K562 (cell line): ENCODE data around the gene CEP120. TPM values are rescaled to one million over a fixed set of nuclear protein-coding genes. Genes with fewer than 3 reads are reported as not detected.

ENCODE experiments used
- ATAC-seq: fragments of 200-7000 bp; cut with Tn5 transposase; 3 replicates; pipeline ENCODE4 v1.9.1; 2020; ENCODE audit warnings: moderate library complexity
- BruUV-seq: library from RNA; stranded (reverse); fragments of 400-500 nt; replicated peaks from 2 replicates; lab custom pipeline; 2021; lab: Mats Ljungman, UMichigan
- CTCF ChIA-PET: fragments of 300-600 bp; formaldehyde crosslinking; extraction: SDS; loops from one replicate; lab custom pipeline; 2021; ENCODE audit warnings: low intra/inter-chr PET ratio; lab: Yijun Ruan, JAX
- POLR2A ChIA-PET: fragments of 300-600, 350-650 bp; sonication (Branson Sonifier 250); formaldehyde crosslinking; extraction: SDS; loops from one replicate; lab custom pipeline; 2021; ENCODE audit warnings: antibody characterized with exemption, inconsistent platforms; lab: Yijun Ruan, JAX
- DNase-seq, 4 experiments: peaks; one replicate each; pipeline versions ENCODE4 v3.0.0 to v3.0.0-alpha.2; 2011 to 2018; ENCODE audit warnings: low spot score in 3 of 4, mixed read lengths in 3 of 4; ENCODE audit errors: extremely low read depth in 1 of 4
- FAIRE-seq: peaks from 2 replicates; lab custom pipeline; 2011; peaks lifted over from hg19 to GRCh38; lab: Jason Lieb, UNC
- H2AFZ ChIP-seq: 2 replicates; pipeline ENCODE4 v1.6.0; 2011; ENCODE audit warnings: low read depth, low read length, control low read depth, inconsistent platforms
- H3K27ac ChIP-seq: fragments of 200-600 bp; 3 replicates; pipeline ENCODE4 v1.8.0; 2011; ENCODE audit warnings: low read depth, mild to moderate bottlenecking, control low read depth, inconsistent platforms, low read length, moderate library complexity, mixed read lengths; ENCODE audit errors: extremely low read depth
- H3K27me3 ChIP-seq, 2 experiments: fragments of 300-600 bp in 1 of 2; 2 replicates in 1 of 2; 3 replicates in 1 of 2; pipeline versions ENCODE4 v1.6.0 to v1.8.0; 2011; ENCODE audit warnings: inconsistent platforms in 2 of 2, low read length in 2 of 2, mild to moderate bottlenecking in 1 of 2, mixed read lengths in 1 of 2, moderate library complexity in 1 of 2; ENCODE audit not compliant: control insufficient read depth in 2 of 2, insufficient read depth in 2 of 2
- H3K36me3 ChIP-seq: fragments of 300-600 bp; 3 replicates; pipeline ENCODE4 v1.8.0; 2011; ENCODE audit warnings: mild to moderate bottlenecking, low read length, inconsistent platforms; ENCODE audit not compliant: control insufficient read depth, insufficient read depth
- H3K4me1 ChIP-seq, 2 experiments: fragments of 200-600 bp in 1 of 2; replicated peaks in 1 of 2; 2 replicates in 1 of 2; 3 replicates in 1 of 2; pipeline versions ENCODE4 v1.5.1 to v1.8.0; 2011; ENCODE audit warnings: inconsistent platforms in 2 of 2, low read length in 2 of 2, mild to moderate bottlenecking in 1 of 2, mixed read lengths in 1 of 2, moderate library complexity in 1 of 2; ENCODE audit not compliant: control insufficient read depth in 2 of 2, insufficient read depth in 2 of 2
- H3K4me2 ChIP-seq: 2 replicates; pipeline ENCODE4 v1.6.1; 2011; ENCODE audit warnings: low read length, control low read depth, inconsistent platforms, mixed read lengths; ENCODE audit not compliant: insufficient read depth
- H3K4me3 ChIP-seq: fragments of 200-600 bp; sonication (generic), shearing (Covaris generic); 2 replicates; pipeline ENCODE4 v1.5.1; 2016; ENCODE audit warnings: control low read depth, inconsistent platforms
- H3K79me2 ChIP-seq: fragments of 200-600 bp; 3 replicates; pipeline ENCODE4 v1.8.0; 2011; ENCODE audit warnings: low read length, inconsistent platforms; ENCODE audit not compliant: control insufficient read depth, insufficient read depth
- H3K9ac ChIP-seq, 2 experiments: 2 replicates each; pipeline versions ENCODE4 v1.6.0 to v1.6.1; 2011; ENCODE audit warnings: low read depth in 2 of 2, low read length in 2 of 2, control low read depth in 1 of 2, inconsistent platforms in 1 of 2, mild to moderate bottlenecking in 1 of 2, mixed read lengths in 1 of 2; ENCODE audit not compliant: insufficient read depth in 1 of 2
- H3K9me1 ChIP-seq: one replicate; pipeline ENCODE4 v1.6.0; 2011; ENCODE audit warnings: inconsistent platforms, mild to moderate bottlenecking, low read length, moderate library complexity; ENCODE audit not compliant: control insufficient read depth, insufficient read depth
- H3K9me3 ChIP-seq: replicated peaks from 2 replicates; pipeline ENCODE4 v1.5.1; 2011; ENCODE audit warnings: low read depth, low read length, inconsistent platforms; ENCODE audit not compliant: control insufficient read depth, insufficient read depth
- H4K20me1 ChIP-seq: replicated peaks from 2 replicates; pipeline ENCODE4 v1.6.1; 2011; ENCODE audit warnings: low read length, inconsistent platforms, mixed read lengths; ENCODE audit not compliant: control insufficient read depth, insufficient read depth
- EP400 ChIP-seq: fragments of 450-650 bp; IDR thresholded peaks from 2 replicates; pipeline ENCODE4 v1.6.1; 2017; ENCODE audit warnings: antibody characterized with exemption, mild to moderate bottlenecking, moderate library complexity
- ETV6 ChIP-seq, 3 experiments: fragments of 150-350 bp in 1 of 3; sonication (generic) in 1 of 3; formaldehyde crosslinking in 1 of 3; IDR thresholded peaks; 2 replicates each; pipeline versions ENCODE4 v1.6.1 to v1.8.0; 2014 to 2022; ENCODE audit warnings: borderline replicate concordance in 2 of 3, low read depth in 2 of 3, antibody characterized with exemption in 1 of 3, low read length in 1 of 3, mild to moderate bottlenecking in 1 of 3, missing genetic modification reagents in 1 of 3
- GABPB2 ChIP-seq: fragments of 250-450 bp; sonication (Bioruptor Pico); conservative IDR thresholded peaks from 2 replicates; pipeline ENCODE4 v1.5.1; 2021; ENCODE audit warnings: mild to moderate bottlenecking
- MCM5 ChIP-seq: fragments of 450-650 bp; IDR thresholded peaks from 2 replicates; pipeline ENCODE4 v1.6.1; 2016; ENCODE audit warnings: low read depth
- MIER1 ChIP-seq: fragments of 450-650 bp; IDR thresholded peaks from 2 replicates; pipeline ENCODE4 v1.6.1; 2016; ENCODE audit warnings: antibody characterized with exemption, mild to moderate bottlenecking, low read depth
- NKRF ChIP-seq: fragments of 450-650 bp; IDR thresholded peaks from 2 replicates; pipeline ENCODE4 v1.6.1; 2016; ENCODE audit warnings: borderline replicate concordance
- ZNF239 ChIP-seq: fragments of 250-450 bp; sonication (Bioruptor Pico); IDR thresholded peaks from 2 replicates; pipeline ENCODE4 v1.4.0; 2020; ENCODE audit warnings: mild to moderate bottlenecking
- WGBS: fragments of 100-300 bp; shearing (Covaris generic); methylation state at CpG from one replicate; pipeline ENCODE4 v1.1.6; 2016; ENCODE audit warnings: low coverage, mixed read lengths; ENCODE audit not compliant: insufficient coverage; ENCODE audit errors: missing lambda C conversion rate; 5-methylcytosine and 5-hydroxymethylcytosine counted together
- in situ Hi-C: fragments of 300-500 bp; cut with MboI; formaldehyde crosslinking; loops from 4 replicates; pipeline ENCODE4 v1.15.0; 2018; ENCODE audit warnings: inconsistent platforms, mixed read lengths
- intact Hi-C: fragments of 100-400 bp; cut with micrococcal nuclease; formaldehyde crosslinking; loops from 2 replicates; pipeline ENCODE4 v1.14.2; 2022
- polyA plus RNA-seq, 8 experiments: library from polyadenylated mRNA; depleted of rRNA in 4 of 8; stranded (reverse) in 5 of 8; unstranded in 3 of 8; fragments of >200 nt; fragmentation: Nextera tagmentation in 2 of 8; fragmentation: Illumina TruSeq in 1 of 8; extraction: Ambion mirVana in 2 of 8; extraction: Trizol in 1 of 8; gene quantifications; 2 replicates each; pipeline versions ENCODE4 v1.2.1 to v1.2.3, GENCODE V29; 2011 to 2014; ENCODE audit warnings: inconsistent platforms in 1 of 8, missing spikeins in 1 of 8
- total RNA-seq, 7 experiments: library from RNA; depleted of rRNA in 6 of 7; stranded (reverse); fragments of >200 nt in 6 of 7; fragmentation: Illumina TruSeq in 2 of 7; extraction: Trizol in 2 of 7; gene quantifications; 2 replicates each; pipeline versions ENCODE4 v1.2.1 to v1.2.3, GENCODE V29; 2011 to 2021; ENCODE audit warnings: low replicate concordance in 1 of 7

Gene CEP120
- total and polyA plus RNA-seq, 9 of the 15 experiments (the other 6 are each of a cell fraction or from before 2014, with no cell fraction given) = 3.3 to 24.9 (median 14.4) TPM

- Histone ChIP-seq H3K9ac (no peak overlapping the region), H4K20me1 (no peaks in the 10 kb centered on the region), H3K27ac (no peak overlapping the region), H3K27me3 (no peaks in the 10 kb centered on the region), H3K4me1 (no peaks in the 10 kb centered on the region), H3K4me3 (no peak overlapping the region), H3K9me1 (no peaks in the 10 kb centered on the region), H3K79me2 (no peaks in the 10 kb centered on the region), H2AFZ (no peak overlapping the region), H3K36me3 (peaks cover 18% of the 10 kb centered on the region; the same call in 1 of the 3 replicates), H3K4me2 (no peak overlapping the region), H3K9me3 (no peaks in the 10 kb centered on the region)
- no peak for TF ChIP-seq NKRF
- TF ChIP-seq EP400 = no peak
- no peak for TF ChIP-seq MIER1
- no peak for TF ChIP-seq GABPB2 (CRISPR knock-in tag)
- no peak for TF ChIP-seq ZNF239 (CRISPR knock-in tag)
- TF ChIP-seq ETV6 (IDR thresholded peaks at IDR 0.05; ENCODE audit: borderline replicate concordance in 1 of 2, low read depth in 2 of 2, low read length in 1 of 2) = no peak
- TF ChIP-seq ETV6 (CRISPR knock-in tag; IDR thresholded peaks at IDR 0.05; ENCODE audit: borderline replicate concordance) = no peak
- no peak for TF ChIP-seq MCM5
- no peak for FAIRE-seq
- intact Hi-C loops = no loop called here
- in situ Hi-C loops = loop anchor here (25.0 kb wide), 1 partner anchor 838 kb away; no protein-coding TSS in a partner anchor
- ChIA-PET POLR2A (no interaction called here), CTCF (no interaction called here)
- ATAC-seq = no peak
- BruUV-seq = no TSS peak
- no peak for DNase-seq
- WGBS = 83% methylated on average over 1 of the region's 1 CpG
These were observed 72.5 kb downstream of the CEP120 start for GRCh38 chr5:123350742-123351141.
